NCI-H2107 treated with DMSO at 0.1 percent for 48 hours (cell line): ENCODE measurements around the gene GNAT1.

Experiments
- DNase-seq: peaks from one replicate; lab custom pipeline; 2025; ENCODE audit not compliant: unreplicated experiment; lab: John Stamatoyannopoulos, UW

Gene GNAT1

GRCh38 chr3:50174947-50175524 lies 16.4 kb upstream of the GNAT1 start:
- no peak for DNase-seq

- no peak for DNase-seq
These were observed 14.1 kb upstream of the GNAT1 start for GRCh38 chr3:50177346-50177745.

- no peak for DNase-seq
These were observed 11.7 kb upstream of the GNAT1 start for GRCh38 chr3:50179710-50180109.

- no peak for DNase-seq
These were observed 9.4 kb upstream of the GNAT1 start for GRCh38 chr3:50181985-50182384.

DNA sequence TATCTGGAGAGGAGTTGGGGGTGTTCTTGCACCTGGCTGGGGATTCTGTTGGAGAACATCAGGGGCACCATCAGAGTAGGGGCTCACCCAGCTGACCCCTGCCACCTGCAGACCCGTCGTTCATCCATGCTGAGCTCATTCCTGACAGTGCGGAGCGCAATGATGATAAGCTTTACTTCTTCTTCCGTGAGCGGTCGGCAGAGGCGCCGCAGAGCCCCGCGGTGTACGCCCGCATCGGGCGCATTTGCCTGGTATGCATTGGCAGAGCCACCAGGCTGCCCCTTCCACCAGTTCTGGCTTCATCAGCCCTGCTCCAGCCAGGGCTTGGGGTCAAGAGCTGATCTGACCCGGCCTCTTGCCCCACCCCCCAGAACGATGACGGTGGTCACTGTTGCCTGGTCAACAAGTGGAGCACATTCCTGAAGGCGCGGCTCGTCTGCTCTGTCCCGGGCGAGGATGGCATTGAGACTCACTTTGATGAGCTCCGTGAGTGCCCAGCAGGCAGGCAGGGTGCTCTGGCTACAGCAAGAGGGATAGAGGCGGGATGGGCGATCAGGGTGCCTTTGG lies 8.8 kb upstream of the GNAT1 start:
- no peak for DNase-seq

GRCh38 chr3:50183755-50184154 lies 7.7 kb upstream of the GNAT1 start:
- no peak for DNase-seq

DNA sequence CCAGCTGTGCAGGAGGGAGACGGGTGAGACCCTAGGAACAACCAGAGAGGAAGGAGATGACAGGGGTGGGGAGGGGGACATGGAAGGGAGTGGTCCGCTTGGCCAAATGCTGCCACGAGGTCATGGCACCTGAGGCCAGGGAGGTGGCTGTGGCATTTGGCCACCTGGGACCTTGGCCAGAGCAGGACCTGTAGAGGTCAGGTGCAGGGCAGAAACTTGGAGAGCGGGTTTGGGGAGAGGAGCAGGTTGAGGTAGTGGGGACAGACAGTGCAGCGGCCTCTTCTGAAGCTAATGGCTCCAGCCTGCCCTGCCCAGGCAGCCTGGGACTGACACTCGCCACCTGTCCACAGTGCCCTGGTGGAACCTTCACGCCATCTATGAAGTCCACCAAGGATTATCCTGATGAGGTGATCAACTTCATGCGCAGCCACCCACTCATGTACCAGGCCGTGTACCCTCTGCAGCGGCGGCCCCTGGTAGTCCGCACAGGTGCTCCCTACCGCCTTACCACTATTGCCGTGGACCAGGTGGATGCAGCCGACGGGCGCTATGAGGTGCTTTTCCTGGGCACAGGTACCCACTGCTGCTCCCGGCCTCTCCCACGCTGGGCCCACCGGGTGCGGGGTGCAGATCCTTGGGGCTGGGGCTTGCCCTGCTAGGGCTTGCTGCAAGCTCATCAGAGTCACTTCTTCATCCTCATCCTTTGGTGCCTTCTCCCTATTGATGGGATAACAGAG lies 7.0 kb upstream of the GNAT1 start:
- no peak for DNase-seq

DNA sequence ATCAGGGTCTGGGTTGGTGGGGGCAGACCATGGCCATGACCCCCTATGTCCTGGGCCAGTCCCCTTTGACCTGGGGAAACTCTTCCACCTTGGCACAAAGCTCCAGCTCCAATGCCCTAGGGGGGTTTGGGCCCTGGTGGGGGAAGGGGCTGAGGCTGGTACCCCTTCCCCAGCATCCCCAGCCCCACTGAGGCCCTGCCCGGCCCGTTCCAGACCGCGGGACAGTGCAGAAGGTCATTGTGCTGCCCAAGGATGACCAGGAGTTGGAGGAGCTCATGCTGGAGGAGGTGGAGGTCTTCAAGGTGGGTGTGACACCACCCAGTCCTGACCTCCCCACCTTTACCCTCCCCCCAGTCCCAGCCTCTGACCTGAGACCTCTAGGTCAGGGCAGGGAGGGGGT lies 6.2 kb upstream of the GNAT1 start:
- DNase-seq: no peak

- no peak for DNase-seq
These were observed 5.3 kb upstream of the GNAT1 start for GRCh38 chr3:50186096-50186495.

GRCh38 chr3:50187750-50188149 lies 3.7 kb upstream of the GNAT1 start:
- DNase-seq: no peak

DNA sequence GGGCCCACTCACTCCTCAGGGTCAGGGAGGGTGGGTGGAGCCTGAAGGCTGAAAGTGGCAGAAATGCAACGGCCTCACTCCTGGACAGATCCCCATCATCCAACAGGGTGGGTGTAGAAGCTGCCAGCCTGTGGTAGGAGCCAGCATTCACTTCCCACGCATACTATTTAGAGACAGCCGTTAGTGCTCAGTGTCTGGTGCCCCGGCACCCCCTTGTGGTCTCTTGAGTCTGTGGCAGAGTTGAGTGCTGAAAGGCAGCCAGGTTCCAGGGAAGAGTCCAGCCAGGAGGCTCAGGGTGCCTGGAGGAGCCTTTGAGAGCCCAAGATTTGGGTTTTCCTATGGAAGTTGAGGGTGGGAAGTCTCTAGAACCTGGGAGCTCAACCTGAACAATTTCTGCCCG lies 2.1 kb upstream of the GNAT1 start:
- peak; percentile 30 for DNase-seq

DNA sequence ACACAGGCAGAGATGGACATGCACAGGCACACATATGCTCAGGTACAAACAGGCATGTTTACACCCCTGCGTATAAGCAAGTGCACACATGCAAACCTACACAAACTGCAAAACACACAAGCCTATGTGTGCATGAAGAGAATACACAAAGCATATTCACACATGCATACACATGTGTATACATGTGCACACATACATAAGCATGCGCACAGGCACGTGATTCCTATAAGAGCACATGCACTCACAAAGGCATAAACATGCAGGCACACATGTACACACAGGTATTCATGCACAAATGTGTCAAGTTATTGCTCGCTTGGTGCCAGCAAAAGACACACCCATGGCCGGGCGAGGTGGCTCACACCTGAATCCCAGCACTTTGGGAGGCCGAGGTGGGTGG lies 1.4 kb upstream of the GNAT1 start:
- DNase-seq: no peak

DNA sequence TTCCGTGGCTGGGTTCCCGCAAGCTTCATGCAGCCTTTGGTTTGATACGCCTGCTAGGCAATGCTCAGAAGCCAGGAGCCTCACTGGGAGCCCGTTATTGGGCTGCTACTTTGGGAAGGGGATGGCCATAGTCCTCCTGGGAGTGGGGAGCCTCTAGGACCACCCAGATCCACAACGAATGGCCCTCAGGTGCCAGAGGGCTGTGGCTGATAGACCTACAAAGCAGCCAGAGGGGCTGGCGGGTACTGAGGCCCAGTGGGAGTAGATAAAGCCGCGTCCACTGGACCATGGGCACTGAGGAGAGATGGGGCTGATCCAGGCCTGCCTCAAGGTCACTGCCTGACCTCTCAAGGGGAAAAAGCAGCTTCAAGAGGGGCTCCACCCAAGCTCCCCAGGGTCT lies 714 bp downstream of the GNAT1 start:
- no peak for DNase-seq

DNA sequence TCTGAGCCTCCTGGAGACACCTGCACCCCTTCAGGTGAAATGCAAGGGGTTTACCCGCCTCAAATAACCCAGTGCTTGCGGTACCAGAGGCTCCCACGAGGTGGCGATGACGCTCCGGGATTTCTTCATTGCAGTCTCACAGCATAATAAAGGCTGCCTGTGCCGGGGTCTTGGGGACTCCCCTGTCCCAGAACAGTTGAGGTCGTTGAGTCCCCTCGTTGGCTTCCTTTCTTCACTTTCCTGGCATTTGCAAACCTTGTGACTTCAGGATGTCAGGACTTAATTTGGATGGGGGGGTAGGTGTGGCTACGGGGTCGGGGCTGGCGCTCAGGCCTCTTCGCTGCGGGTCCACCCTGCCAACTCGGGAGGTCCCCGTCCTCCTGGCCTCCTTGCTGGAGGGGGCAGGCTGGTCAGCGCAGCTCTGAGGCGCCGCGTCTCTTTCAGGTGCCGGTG lies 1.3 kb downstream of the GNAT1 start:
- DNase-seq: peak; percentile 15

DNA sequence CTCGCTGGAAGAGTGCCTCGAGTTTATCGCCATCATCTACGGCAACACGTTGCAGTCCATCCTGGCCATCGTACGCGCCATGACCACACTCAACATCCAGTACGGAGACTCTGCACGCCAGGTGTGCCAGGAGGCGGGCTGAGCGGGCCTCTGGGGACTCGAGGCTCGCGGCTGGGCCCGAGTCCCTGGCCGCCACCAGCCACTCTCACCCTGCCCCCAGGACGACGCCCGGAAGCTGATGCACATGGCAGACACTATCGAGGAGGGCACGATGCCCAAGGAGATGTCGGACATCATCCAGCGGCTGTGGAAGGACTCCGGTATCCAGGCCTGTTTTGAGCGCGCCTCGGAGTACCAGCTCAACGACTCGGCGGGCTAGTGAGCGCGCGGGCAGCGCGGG lies 1.9 kb downstream of the GNAT1 start:
- no peak for DNase-seq

- DNase-seq: no peak
These were observed 2.3 kb downstream of the GNAT1 start for GRCh38 chr3:50193746-50194127.

GRCh38 chr3:50194128-50194902 lies 2.9 kb downstream of the GNAT1 start:
- no peak for DNase-seq

DNA sequence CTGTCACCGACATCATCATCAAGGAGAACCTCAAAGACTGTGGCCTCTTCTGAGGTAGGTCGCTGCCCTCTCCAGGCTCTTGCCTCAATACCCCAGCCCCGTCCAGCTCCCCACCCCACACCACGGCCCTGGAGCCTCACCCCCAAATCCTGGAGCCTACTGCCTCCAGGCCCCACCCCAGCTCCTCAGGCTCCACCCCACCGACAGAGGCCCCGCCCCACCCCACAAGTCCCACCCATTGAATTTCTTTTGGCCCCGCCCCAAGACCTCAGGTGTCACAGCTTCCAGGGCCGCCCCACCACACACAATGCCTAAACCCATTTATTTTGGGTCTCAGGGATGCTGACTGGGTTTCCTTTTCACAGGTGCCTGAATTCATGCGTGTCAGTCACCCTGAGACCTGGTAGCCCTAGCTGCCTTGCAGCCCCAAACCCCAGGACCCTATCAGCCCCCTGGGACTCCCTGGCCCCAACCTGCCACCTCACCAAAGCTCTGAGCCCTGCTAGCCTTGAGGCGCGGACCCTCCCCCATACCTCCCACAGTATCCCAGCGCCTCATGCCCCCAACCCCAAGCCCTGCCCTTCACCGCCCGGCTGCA lies 3.6 kb downstream of the GNAT1 start:
- no peak for DNase-seq

- DNase-seq: no peak
These were observed 4.3 kb downstream of the GNAT1 start for GRCh38 chr3:50195501-50196252.

- DNase-seq: no peak
These were observed 4.9 kb downstream of the GNAT1 start for GRCh38 chr3:50196253-50196801.
